Ishikawa (cell line): ENCODE data around the gene STMP1.

Experiments
- CEBPB ChIP-seq: IDR thresholded peaks from 2 replicates; pipeline ENCODE4 v1.6.1; 2012
- EP300 ChIP-seq: IDR thresholded peaks from 2 replicates; pipeline ENCODE4 v1.6.1; 2012; ENCODE audit warnings: borderline replicate concordance
- FOXM1 ChIP-seq: IDR thresholded peaks from 2 replicates; pipeline ENCODE4 v1.6.1; 2012; ENCODE audit warnings: low read depth, borderline replicate concordance
- MAX ChIP-seq: IDR thresholded peaks from 2 replicates; pipeline ENCODE4 v1.6.1; 2012
- RAD21 ChIP-seq: IDR thresholded peaks from 2 replicates; pipeline ENCODE4 v1.6.1; 2012; ENCODE audit warnings: low read depth
- REST ChIP-seq: IDR thresholded peaks from 2 replicates; pipeline ENCODE4 v1.6.1; 2012; ENCODE audit warnings: low read depth, mild to moderate bottlenecking
- TAF1 ChIP-seq: IDR thresholded peaks from 2 replicates; pipeline ENCODE4 v1.6.1; 2012; ENCODE audit warnings: low read depth, mild to moderate bottlenecking
- TEAD4 ChIP-seq: IDR thresholded peaks from 2 replicates; pipeline ENCODE4 v1.6.1; 2012
- YY1 ChIP-seq: IDR thresholded peaks from 2 replicates; pipeline ENCODE4 v1.6.1; 2012; ENCODE audit warnings: low read depth

- TF ChIP-seq TAF1 (no peak), FOXM1 (no peak), REST (no peak), EP300 (no peak), TEAD4 (no peak), MAX (no peak), YY1 (no peak), RAD21 (peak; percentile 45; the same call in 1 of the 2 replicates), CEBPB (no peak)
Observed at GRCh38 chr7:135645296-135645904, 16.9 kb upstream of the STMP1 start.
